CD4-positive, alpha-beta T cell (primary cell): ENCODE measurements around the gene TERC. TPM values are rescaled to one million over a fixed set of nuclear protein-coding genes. Genes with fewer than 3 reads are reported as not detected.

Experiments used
- ATAC-seq: fragments of 200-7000 bp; cut with Tn5 transposase; one replicate; pipeline ENCODE4 v1.10.0; 2022; ENCODE audit warnings: mild to moderate bottlenecking; ENCODE audit not compliant: poor library complexity
- CTCF ChIA-PET: fragments of 350-600 bp; sonication (Branson Sonifier 250); formaldehyde crosslinking; loops from one replicate; lab custom pipeline; 2021; ENCODE audit warnings: antibody characterized with exemption, inconsistent platforms; lab: Charles Lee
- POLR2A ChIA-PET: fragments of 350-600 bp; sonication (Branson Sonifier 250); formaldehyde crosslinking; loops from one replicate; lab custom pipeline; 2021; ENCODE audit warnings: antibody characterized with exemption, inconsistent platforms; lab: Charles Lee
- DNase-seq, 14 experiments: peaks; one replicate each; pipeline ENCODE4 v3.0.0-alpha.2; 2013 to 2020; ENCODE audit warnings: mixed read lengths in 2 of 14
- H3K27ac ChIP-seq, 2 donors: one replicate each; pipeline versions ENCODE4 v1.5.1 to v1.7.0; 2013; ENCODE audit warnings: low read length in 2 of 2, low read depth in 1 of 2, mild to moderate bottlenecking in 1 of 2
- H3K27me3 ChIP-seq, 2 experiments: 1 replicate in 1 of 2; 2 replicates in 1 of 2; pipeline versions ENCODE4 v1.6.1 to v1.7.0; 2013; ENCODE audit warnings: low read length in 2 of 2, control low read depth in 1 of 2, mild to moderate bottlenecking in 1 of 2, moderate library complexity in 1 of 2; ENCODE audit not compliant: insufficient read depth in 2 of 2, control insufficient read depth in 1 of 2
- H3K36me3 ChIP-seq: one replicate; pipeline ENCODE4 v1.6.1; 2013; ENCODE audit warnings: low read length, control low read depth; ENCODE audit not compliant: insufficient read depth
- H3K4me1 ChIP-seq: one replicate; pipeline ENCODE4 v1.6.1; 2013; ENCODE audit warnings: low read length, control low read depth; ENCODE audit not compliant: insufficient read depth
- H3K4me3 ChIP-seq: one replicate; pipeline ENCODE4 v1.5.1; 2013; ENCODE audit warnings: mild to moderate bottlenecking, low read length, moderate library complexity
- H3K9me3 ChIP-seq, 2 experiments: 1 replicate in 1 of 2; 2 replicates in 1 of 2; pipeline versions ENCODE4 v1.6.1 to v1.7.0; 2013; ENCODE audit warnings: low read length in 2 of 2, mild to moderate bottlenecking in 2 of 2, control low read depth in 1 of 2, moderate library complexity in 1 of 2; ENCODE audit not compliant: control insufficient read depth in 1 of 2, insufficient read depth in 1 of 2
- H3K27ac Mint-ChIP-seq: one replicate; pipeline ENCODE4 v1.8.0; 2020; ENCODE audit warnings: mixed read lengths
- H3K27me3 Mint-ChIP-seq: one replicate; pipeline ENCODE4 v1.8.0; 2021; ENCODE audit warnings: mixed read lengths
- H3K36me3 Mint-ChIP-seq: one replicate; pipeline ENCODE4 v1.8.0; 2021; ENCODE audit warnings: low read depth, mixed read lengths
- H3K4me1 Mint-ChIP-seq: one replicate; pipeline ENCODE4 v1.8.0; 2021; ENCODE audit warnings: low read depth, mixed read lengths
- H3K4me3 Mint-ChIP-seq: one replicate; pipeline ENCODE4 v1.8.0; 2020; ENCODE audit warnings: mild to moderate bottlenecking, mixed read lengths
- H3K9me3 Mint-ChIP-seq: one replicate; pipeline ENCODE4 v1.8.0; 2020; ENCODE audit warnings: mixed read lengths
- CTCF ChIP-seq: fragments of 200-600 bp; IDR thresholded peaks from one replicate; pipeline ENCODE4 v1.8.0; 2022; ENCODE audit warnings: antibody characterized with exemption, mild to moderate bottlenecking
- intact Hi-C, 2 experiments: fragments of 100-400 bp; cut with DNase I in 1 of 2; cut with micrococcal nuclease in 1 of 2; formaldehyde crosslinking; loops; one replicate each; pipeline versions ENCODE4 v1.15.1 to v1.9.0; 2023 to 2025; cut with DNase I, micrococcal nuclease
- total RNA-seq, 174 experiments: library from RNA in 2 of 174; stranded (reverse) in 2 of 174; gene quantifications; one replicate each; pipeline ENCODE4 v1.2.3 and lab custom pipeline; 2021 to 2026

Gene TERC
- total RNA-seq, 2 experiments from 2014 or later: 9.0 to 10.4 TPM

- no peak overlapping the region for H3K27ac ChIP-seq
- Mint-ChIP-seq H3K36me3 (peaks cover 50% of the 10 kb centered on the region), H3K27me3 (no peaks in the 10 kb centered on the region), H3K4me1 (no peaks in the 10 kb centered on the region), H3K4me3 (no peak overlapping the region), H3K27ac (no peak overlapping the region), H3K9me3 (no peaks in the 10 kb centered on the region)
- TF ChIP-seq CTCF: no peak
- ChIA-PET POLR2A (no interaction called here), CTCF (no interaction called here)
- no peak for DNase-seq
- no peaks in the 10 kb centered on the region for H3K27me3 ChIP-seq
- peaks cover 33% of the 10 kb centered on the region for H3K36me3 ChIP-seq
- H3K9me3 ChIP-seq: no peaks in the 10 kb centered on the region
- ATAC-seq: no peak
- no peak overlapping the region for H3K4me3 ChIP-seq
- no peaks in the 10 kb centered on the region for H3K4me1 ChIP-seq
- intact Hi-C loops: no loop called here
These were observed 26.0 kb upstream of the TERC start for GRCh38 chr3:169790687-169791429.

GRCh38 chr3:169790219-169790618 is 25.4 kb upstream of the TERC start:
- ChIA-PET CTCF (no interaction called here), POLR2A (no interaction called here)
- Mint-ChIP-seq H3K4me1 (no peaks in the 10 kb centered on the region), H3K36me3 (peaks cover 57% of the 10 kb centered on the region), H3K27me3 (no peaks in the 10 kb centered on the region), H3K27ac (no peak overlapping the region), H3K4me3 (no peak overlapping the region), H3K9me3 (no peaks in the 10 kb centered on the region)
- H3K27me3 ChIP-seq: no peaks in the 10 kb centered on the region
- no peaks in the 10 kb centered on the region for H3K4me1 ChIP-seq
- DNase-seq (no peak), ATAC-seq (no peak)
- no peak overlapping the region for H3K4me3 ChIP-seq
- no peak for TF ChIP-seq CTCF
- intact Hi-C loops: no loop called here
- no peak overlapping the region for H3K27ac ChIP-seq
- no peaks in the 10 kb centered on the region for H3K9me3 ChIP-seq
- H3K36me3 ChIP-seq: peaks cover 39% of the 10 kb centered on the region

DNA sequence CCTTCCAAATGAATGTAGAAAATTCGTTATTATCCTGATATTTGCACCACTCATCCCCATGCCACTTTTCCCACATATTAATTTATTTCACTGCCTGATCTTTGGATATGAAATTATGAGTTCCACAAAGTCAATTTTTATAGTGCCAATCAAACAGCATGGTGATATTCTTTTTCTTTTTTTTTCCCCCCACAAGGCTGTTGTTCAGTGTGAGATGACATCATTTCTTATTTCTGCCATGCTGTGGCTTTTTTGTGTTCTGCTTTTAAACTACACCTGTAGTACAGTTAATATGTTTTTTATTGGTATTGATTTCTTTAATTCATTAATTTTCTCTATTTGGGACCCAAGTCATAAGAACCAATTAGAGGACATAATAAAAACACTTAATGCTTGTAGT is 22.9 kb upstream of the TERC start:
- H3K4me1 Mint-ChIP-seq: no peaks in the 10 kb centered on the region
- POLR2A ChIA-PET: no interaction called here
- Histone ChIP-seq H3K27me3 (no peaks in the 10 kb centered on the region), H3K4me1 (no peaks in the 10 kb centered on the region), H3K36me3 (peaks cover 59% of the 10 kb centered on the region), H3K27ac (no peak overlapping the region), H3K4me3 (no peak overlapping the region), H3K9me3 (no peaks in the 10 kb centered on the region)
- ATAC-seq: no peak
- no peak for DNase-seq
- TF ChIP-seq CTCF: no peak
- H3K4me3 Mint-ChIP-seq: no peak overlapping the region
- H3K36me3 Mint-ChIP-seq: peaks cover 77% of the 10 kb centered on the region
- intact Hi-C loops: no loop called here
- no peaks in the 10 kb centered on the region for H3K27me3 Mint-ChIP-seq
- CTCF ChIA-PET: no interaction called here
- H3K27ac Mint-ChIP-seq: no peak overlapping the region
- H3K9me3 Mint-ChIP-seq: no peaks in the 10 kb centered on the region
